K562 (cell line): ENCODE measurements around the gene ESAM. TPM values are rescaled to one million over a fixed set of nuclear protein-coding genes. Genes with fewer than 3 reads are reported as not detected.
A peak's percentile ranks its signal among the peaks of the same experiment; 100 is the strongest.

Experiments used
- ATAC-seq: fragments of 200-7000 bp; cut with Tn5 transposase; 3 replicates; pipeline ENCODE4 v1.9.1; 2020; ENCODE audit warnings: moderate library complexity
- BruUV-seq: library from RNA; stranded (reverse); fragments of 400-500 nt; replicated peaks from 2 replicates; lab custom pipeline; 2021; lab: Mats Ljungman, UMichigan
- CTCF ChIA-PET: fragments of 300-600 bp; formaldehyde crosslinking; extraction: SDS; loops from one replicate; lab custom pipeline; 2021; ENCODE audit warnings: low intra/inter-chr PET ratio; lab: Yijun Ruan, JAX
- POLR2A ChIA-PET: fragments of 300-600, 350-650 bp; sonication (Branson Sonifier 250); formaldehyde crosslinking; extraction: SDS; loops from one replicate; lab custom pipeline; 2021; ENCODE audit warnings: antibody characterized with exemption, inconsistent platforms; lab: Yijun Ruan, JAX
- DNase-seq, 4 experiments: peaks; one replicate each; pipeline versions ENCODE4 v3.0.0 to v3.0.0-alpha.2; 2011 to 2018; ENCODE audit warnings: low spot score in 3 of 4, mixed read lengths in 3 of 4; ENCODE audit errors: extremely low read depth in 1 of 4
- FAIRE-seq: peaks from 2 replicates; lab custom pipeline; 2011; peaks lifted over from hg19 to GRCh38; lab: Jason Lieb, UNC
- H2AFZ ChIP-seq: 2 replicates; pipeline ENCODE4 v1.6.0; 2011; ENCODE audit warnings: low read depth, low read length, control low read depth, inconsistent platforms
- H3K27ac ChIP-seq: fragments of 200-600 bp; 3 replicates; pipeline ENCODE4 v1.8.0; 2011; ENCODE audit warnings: low read depth, mild to moderate bottlenecking, control low read depth, inconsistent platforms, low read length, moderate library complexity, mixed read lengths; ENCODE audit errors: extremely low read depth
- H3K27me3 ChIP-seq, 2 experiments: fragments of 300-600 bp in 1 of 2; 2 replicates in 1 of 2; 3 replicates in 1 of 2; pipeline versions ENCODE4 v1.6.0 to v1.8.0; 2011; ENCODE audit warnings: inconsistent platforms in 2 of 2, low read length in 2 of 2, mild to moderate bottlenecking in 1 of 2, mixed read lengths in 1 of 2, moderate library complexity in 1 of 2; ENCODE audit not compliant: control insufficient read depth in 2 of 2, insufficient read depth in 2 of 2
- H3K36me3 ChIP-seq: fragments of 300-600 bp; 3 replicates; pipeline ENCODE4 v1.8.0; 2011; ENCODE audit warnings: mild to moderate bottlenecking, low read length, inconsistent platforms; ENCODE audit not compliant: control insufficient read depth, insufficient read depth
- H3K4me1 ChIP-seq, 2 experiments: fragments of 200-600 bp in 1 of 2; replicated peaks in 1 of 2; 2 replicates in 1 of 2; 3 replicates in 1 of 2; pipeline versions ENCODE4 v1.5.1 to v1.8.0; 2011; ENCODE audit warnings: inconsistent platforms in 2 of 2, low read length in 2 of 2, mild to moderate bottlenecking in 1 of 2, mixed read lengths in 1 of 2, moderate library complexity in 1 of 2; ENCODE audit not compliant: control insufficient read depth in 2 of 2, insufficient read depth in 2 of 2
- H3K4me2 ChIP-seq: 2 replicates; pipeline ENCODE4 v1.6.1; 2011; ENCODE audit warnings: low read length, control low read depth, inconsistent platforms, mixed read lengths; ENCODE audit not compliant: insufficient read depth
- H3K4me3 ChIP-seq: fragments of 200-600 bp; sonication (generic), shearing (Covaris generic); 2 replicates; pipeline ENCODE4 v1.5.1; 2016; ENCODE audit warnings: control low read depth, inconsistent platforms
- H3K79me2 ChIP-seq: fragments of 200-600 bp; 3 replicates; pipeline ENCODE4 v1.8.0; 2011; ENCODE audit warnings: low read length, inconsistent platforms; ENCODE audit not compliant: control insufficient read depth, insufficient read depth
- H3K9ac ChIP-seq, 2 experiments: 2 replicates each; pipeline versions ENCODE4 v1.6.0 to v1.6.1; 2011; ENCODE audit warnings: low read depth in 2 of 2, low read length in 2 of 2, control low read depth in 1 of 2, inconsistent platforms in 1 of 2, mild to moderate bottlenecking in 1 of 2, mixed read lengths in 1 of 2; ENCODE audit not compliant: insufficient read depth in 1 of 2
- H3K9me1 ChIP-seq: one replicate; pipeline ENCODE4 v1.6.0; 2011; ENCODE audit warnings: inconsistent platforms, mild to moderate bottlenecking, low read length, moderate library complexity; ENCODE audit not compliant: control insufficient read depth, insufficient read depth
- H3K9me3 ChIP-seq: replicated peaks from 2 replicates; pipeline ENCODE4 v1.5.1; 2011; ENCODE audit warnings: low read depth, low read length, inconsistent platforms; ENCODE audit not compliant: control insufficient read depth, insufficient read depth
- H4K20me1 ChIP-seq: replicated peaks from 2 replicates; pipeline ENCODE4 v1.6.1; 2011; ENCODE audit warnings: low read length, inconsistent platforms, mixed read lengths; ENCODE audit not compliant: control insufficient read depth, insufficient read depth
- CEBPG ChIP-seq, 3 experiments: fragments of 200-800 bp in 1 of 3; sonication (Bioruptor generic) in 1 of 3; sonication (generic) in 1 of 3; formaldehyde crosslinking in 1 of 3; IDR thresholded peaks in 2 of 3; conservative IDR thresholded peaks in 1 of 3; 2 replicates each; pipeline versions ENCODE4 v1.6.1 to v1.8.0; 2016 to 2022; ENCODE audit warnings: missing compliant biosample characterization in 2 of 3, missing genetic modification characterization in 2 of 3, mild to moderate bottlenecking in 1 of 3, missing genetic modification reagents in 1 of 3
- DNMT1 ChIP-seq: fragments of 450-650 bp; IDR thresholded peaks from 2 replicates; pipeline ENCODE4 v1.6.1; 2016; ENCODE audit warnings: antibody characterized with exemption, mild to moderate bottlenecking
- NFATC3 ChIP-seq: fragments of 450-650 bp; IDR thresholded peaks from 2 replicates; pipeline ENCODE4 v1.6.1; 2017; ENCODE audit warnings: mild to moderate bottlenecking
- RNF219 ChIP-seq: fragments of 250-450 bp; sonication (Bioruptor Pico); IDR thresholded peaks from 2 replicates; pipeline ENCODE4 v1.5.0; 2022; ENCODE audit warnings: mild to moderate bottlenecking
- ZBTB7A ChIP-seq: IDR thresholded peaks from 2 replicates; pipeline ENCODE4 v1.6.1; 2011; ENCODE audit warnings: low read depth, mild to moderate bottlenecking, low read length, moderate library complexity, borderline replicate concordance; ENCODE audit not compliant: control insufficient read depth
- ZKSCAN8 ChIP-seq: fragments of 200-800 bp; sonication (Bioruptor generic); IDR thresholded peaks from 2 replicates; pipeline ENCODE4 v1.6.1; 2016; ENCODE audit warnings: missing genetic modification characterization, missing compliant biosample characterization
- ZNF592 ChIP-seq: fragments of 450-650 bp; IDR thresholded peaks from 2 replicates; pipeline ENCODE4 v1.6.1; 2017; ENCODE audit warnings: antibody characterized with exemption, mild to moderate bottlenecking
- whole genome bisulfite sequencing: fragments of 100-300 bp; shearing (Covaris generic); methylation state at CpG from one replicate; pipeline ENCODE4 v1.1.6; 2016; ENCODE audit warnings: low coverage, mixed read lengths; ENCODE audit not compliant: insufficient coverage; ENCODE audit errors: missing lambda C conversion rate; 5-methylcytosine and 5-hydroxymethylcytosine counted together
- in situ Hi-C: fragments of 300-500 bp; cut with MboI; formaldehyde crosslinking; loops from 4 replicates; pipeline ENCODE4 v1.15.0; 2018; ENCODE audit warnings: inconsistent platforms, mixed read lengths
- intact Hi-C: fragments of 100-400 bp; cut with micrococcal nuclease; formaldehyde crosslinking; loops from 2 replicates; pipeline ENCODE4 v1.14.2; 2022
- polyA plus RNA-seq, 8 experiments: library from polyadenylated mRNA; depleted of rRNA in 4 of 8; stranded (reverse) in 5 of 8; unstranded in 3 of 8; fragments of >200 nt; fragmentation: Nextera tagmentation in 2 of 8; fragmentation: Illumina TruSeq in 1 of 8; extraction: Ambion mirVana in 2 of 8; extraction: Trizol in 1 of 8; gene quantifications; 2 replicates each; pipeline versions ENCODE4 v1.2.1 to v1.2.3, GENCODE V29; 2011 to 2014; ENCODE audit warnings: inconsistent platforms in 1 of 8, missing spikeins in 1 of 8
- total RNA-seq, 7 experiments: library from RNA; depleted of rRNA in 6 of 7; stranded (reverse); fragments of >200 nt in 6 of 7; fragmentation: Illumina TruSeq in 2 of 7; extraction: Trizol in 2 of 7; gene quantifications; 2 replicates each; pipeline versions ENCODE4 v1.2.1 to v1.2.3, GENCODE V29; 2011 to 2021; ENCODE audit warnings: low replicate concordance in 1 of 7

ESAM gene
- total and polyA plus RNA-seq, 9 of the 15 experiments (the other 6 are each of a cell fraction or from before 2014, with no cell fraction given), result 0.06 to 1.5 (median 0.22) TPM

GRCh38 chr11:124807660-124808270 is 45.7 kb upstream of the ESAM start:
- Histone ChIP-seq H3K4me2 (no peak overlapping the region), H3K27ac (no peak overlapping the region), H3K9me3 (no peaks in the 10 kb centered on the region)
- WGBS, result 0% methylated on average over 6 of the region's 6 CpGs
- TF ChIP-seq RNF219 (CRISPR knock-in tag), result no peak
- TF ChIP-seq, all 486 proteins: peak for 0
- intact Hi-C loops (no loop called here), in situ Hi-C loops (no loop called here)
- H4K20me1 ChIP-seq, result no peaks in the 10 kb centered on the region
- H3K4me1 ChIP-seq, result peaks cover 7 to 9% of the 10 kb centered on the region in 2 experiments
- H2AFZ ChIP-seq, result no peak overlapping the region
- no peak overlapping the region for H3K4me3 ChIP-seq
- CTCF ChIA-PET, result no interaction called here
- H3K9me1 ChIP-seq, result no peaks in the 10 kb centered on the region
- H3K79me2 ChIP-seq, result no peaks in the 10 kb centered on the region
- H3K36me3 ChIP-seq, result no peaks in the 10 kb centered on the region
- H3K27me3 ChIP-seq, result peaks cover 3 to 9% of the 10 kb centered on the region in 2 experiments; a peak in 4 of 5 replicates
- peak in 1 of 4 experiments; percentile 15 for DNase-seq
- no TSS peak for BruUV-seq
- no peak overlapping the region for H3K9ac ChIP-seq
- POLR2A ChIA-PET, result interaction anchor here (0.5 to 1.5 kb wide), 3 partner anchors 9 to 1679 kb away, joined by 3 to 6 read pairs (median 4); no protein-coding TSS in a partner anchor
- FAIRE-seq, result no peak
- ATAC-seq, result peak; percentile 71

- H3K27me3 ChIP-seq, result peaks cover 0 to 12% of the 10 kb centered on the region in 2 experiments; a peak in 4 of 5 replicates
- H3K9me3 ChIP-seq, result no peaks in the 10 kb centered on the region
- H3K4me1 ChIP-seq, result peaks cover 7 to 11% of the 10 kb centered on the region in 2 experiments; a peak in 4 of 5 replicates
- no peak overlapping the region for H3K4me3 ChIP-seq
- ATAC-seq (no peak), DNase-seq (no peak), FAIRE-seq (no peak)
- H3K9ac ChIP-seq, result no peak overlapping the region
- no peak overlapping the region for H3K4me2 ChIP-seq
- no TSS peak for BruUV-seq
- H3K79me2 ChIP-seq, result no peaks in the 10 kb centered on the region
- POLR2A ChIA-PET, result no interaction called here
- no peaks in the 10 kb centered on the region for H4K20me1 ChIP-seq
- H3K36me3 ChIP-seq, result no peaks in the 10 kb centered on the region
- H2AFZ ChIP-seq, result no peak overlapping the region
- no peaks in the 10 kb centered on the region for H3K9me1 ChIP-seq
- CTCF ChIA-PET, result no interaction called here
- in situ Hi-C loops, result no loop called here
- WGBS, result 2% methylated on average over 5 of the region's 5 CpGs
- intact Hi-C loops, result no loop called here
- no peak overlapping the region for H3K27ac ChIP-seq
- no peak for TF ChIP-seq ZKSCAN8 (CRISPR knock-in tag)
- no peak for TF ChIP-seq NFATC3
- TF ChIP-seq DNMT1, result no peak
- no peak for TF ChIP-seq ZBTB7A
- TF ChIP-seq ZNF592, result no peak
- no peak for TF ChIP-seq CEBPG (CRISPR knock-in tag; IDR thresholded peaks at IDR 0.05)
- TF ChIP-seq CEBPG (tag; conservative IDR thresholded peaks at IDR 0.05 in 1 of 2, IDR thresholded peaks at IDR 0.05 in 1 of 2), result no peak
These were observed 45.1 kb upstream of the ESAM start for GRCh38 chr11:124807201-124807600.
